Left kidney (tissue), 2 donors: Measurements from ENCODE around the gene CD177. TPM values are rescaled to one million over a fixed set of nuclear protein-coding genes. Genes with fewer than 3 reads are reported as not detected.
"Not testable (repeated sequence)": the region's sequence is repeated elsewhere in the genome, so short reads cannot be mapped to it uniquely, and the experiment has no call there.

ENCODE experiments used
- DNase-seq: peaks from one replicate; pipeline ENCODE4 v3.0.0-alpha.2; 2013
- polyA plus RNA-seq: library from polyadenylated mRNA; unstranded; fragments of 120-200 nt; gene quantifications from one replicate; pipeline ENCODE4 v1.2.1, GENCODE V29; 2013; ENCODE audit not compliant: insufficient read length

CD177 gene
- polyA plus RNA-seq, 1 donor = 0.20 TPM

DNA sequence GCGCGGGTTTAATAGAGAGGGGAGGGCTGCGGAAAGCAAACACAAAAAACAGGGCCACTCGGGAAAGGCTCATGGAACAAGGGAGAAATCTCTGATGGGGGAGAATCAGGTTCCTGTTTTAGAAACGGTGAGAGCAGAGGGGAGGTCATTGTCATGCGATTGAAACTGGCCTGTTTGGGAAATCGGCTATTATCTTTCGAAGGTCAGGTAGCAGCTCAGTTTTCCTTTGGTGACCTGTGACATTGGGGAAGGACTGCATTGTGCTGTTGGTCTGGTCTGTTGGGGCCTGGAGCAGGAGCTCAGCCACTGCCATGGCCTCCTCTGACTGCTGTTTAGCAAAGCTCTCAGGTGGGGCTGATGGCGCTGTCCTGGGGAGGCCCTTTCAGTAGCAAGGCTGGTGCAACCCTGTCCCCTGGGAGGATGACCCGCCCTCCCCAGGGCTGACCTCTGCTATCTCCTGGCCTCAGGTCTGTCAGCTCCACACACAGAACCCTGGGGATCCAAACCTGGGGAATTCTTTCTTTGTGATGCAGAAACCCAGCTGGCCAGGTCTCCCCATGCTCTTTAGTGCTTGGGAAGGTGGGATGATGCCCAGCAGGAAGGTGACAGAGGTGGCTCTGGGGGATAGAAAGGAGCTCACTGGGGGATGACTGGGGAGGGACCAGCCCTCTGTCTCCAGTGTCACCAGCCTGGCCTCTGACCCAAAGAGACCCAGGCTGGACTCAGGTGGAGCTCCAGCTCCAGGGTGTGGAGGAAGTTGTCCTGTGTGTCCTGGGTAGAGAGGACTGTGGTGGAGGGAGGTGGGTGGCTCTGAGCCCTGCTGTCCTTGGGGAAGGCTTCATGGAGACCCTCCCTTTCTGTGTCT is 21.2 kb upstream of the CD177 start:
- DNase-seq = no peak

DNA sequence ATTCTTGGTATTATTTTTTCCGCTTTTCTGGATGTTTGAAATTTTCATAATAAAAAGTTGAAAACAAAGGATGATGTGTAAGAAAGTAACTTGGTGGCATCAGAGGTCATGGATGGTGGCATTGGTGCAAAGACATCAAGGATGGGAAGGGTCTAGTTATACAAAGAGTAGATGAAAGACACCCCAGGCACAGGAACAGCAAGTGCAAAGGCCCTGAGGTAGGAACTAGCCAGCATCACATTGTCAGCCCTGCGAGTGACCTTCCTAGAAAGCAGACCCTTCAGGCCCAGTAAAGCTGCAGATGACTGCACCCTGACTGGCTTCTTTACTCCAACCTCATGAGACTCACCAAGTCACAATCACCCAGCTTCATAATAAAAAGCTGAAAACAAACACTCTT is 17.0 kb upstream of the CD177 start:
- DNase-seq = not testable (repeated sequence)

DNA sequence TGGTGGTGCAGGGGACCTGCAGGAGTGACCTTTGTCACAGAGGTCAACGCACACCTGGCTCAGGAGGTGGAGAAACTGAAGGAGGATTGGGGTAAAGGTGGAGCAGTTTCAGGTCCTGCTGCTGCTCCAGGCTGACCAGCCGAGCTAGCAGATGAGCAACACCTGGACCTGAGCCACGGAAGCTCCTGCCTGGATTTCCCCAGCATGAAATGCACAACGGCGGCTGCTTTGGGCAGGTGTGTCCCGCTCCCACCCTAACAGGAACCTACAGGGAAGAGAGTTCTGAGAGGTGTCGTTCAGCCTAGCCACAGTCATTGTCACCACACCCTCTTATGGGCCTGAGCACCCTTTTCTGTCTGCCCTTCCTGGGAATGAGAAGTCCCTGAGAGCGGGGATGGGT is 15.7 kb upstream of the CD177 start:
- no peak for DNase-seq

DNA sequence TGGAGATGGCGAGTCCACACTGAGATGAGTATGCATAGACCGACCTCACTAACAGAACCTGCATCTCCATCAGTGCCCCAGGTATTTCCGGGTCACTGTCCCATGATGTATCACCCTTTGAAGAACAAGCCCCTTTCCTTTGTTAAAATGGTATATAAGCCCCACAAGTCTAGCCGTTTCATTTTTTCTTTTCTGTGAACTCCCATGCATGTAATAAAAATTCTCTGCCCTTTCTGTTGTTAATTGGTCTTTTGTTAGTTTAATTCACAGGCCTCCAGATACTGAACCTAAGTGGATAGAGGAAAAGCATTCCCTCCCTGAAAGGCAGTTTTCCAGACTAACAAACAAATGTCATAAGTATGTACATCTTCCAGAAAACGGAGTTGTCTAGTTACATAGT is 15.0 kb upstream of the CD177 start:
- DNase-seq = no peak

DNA sequence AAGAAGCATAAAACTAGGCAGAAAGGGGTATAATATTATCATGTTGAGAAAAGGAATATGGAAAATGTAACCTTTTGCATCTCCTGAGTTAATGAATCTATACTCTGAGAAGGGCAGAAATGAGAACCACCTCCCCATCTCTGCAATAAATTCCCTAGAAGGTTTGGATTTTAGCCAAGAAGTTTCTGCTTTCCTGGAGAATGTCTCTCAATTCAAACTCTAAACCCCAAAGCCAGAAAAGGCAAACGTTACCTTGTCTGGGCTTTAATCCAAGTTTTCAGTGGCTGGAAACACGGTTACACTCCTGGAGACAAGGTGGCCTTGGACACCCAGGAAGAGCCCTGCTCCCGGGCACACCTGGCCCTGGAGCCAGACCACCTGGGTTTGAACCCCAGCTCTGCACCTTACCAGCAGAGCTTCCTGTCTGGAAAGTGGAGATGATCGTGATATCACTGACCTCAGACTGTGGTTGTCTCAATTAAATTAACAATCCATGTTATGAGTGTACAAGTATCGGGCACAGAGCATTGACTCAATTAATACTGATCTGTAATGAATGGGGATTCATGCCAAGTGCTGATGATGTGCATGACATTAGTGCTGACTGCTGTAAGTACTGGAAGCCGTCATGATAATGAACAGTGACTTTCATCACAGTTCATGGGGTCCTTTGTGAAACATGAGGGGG is 14.1 kb upstream of the CD177 start:
- not testable (repeated sequence) for DNase-seq

DNA sequence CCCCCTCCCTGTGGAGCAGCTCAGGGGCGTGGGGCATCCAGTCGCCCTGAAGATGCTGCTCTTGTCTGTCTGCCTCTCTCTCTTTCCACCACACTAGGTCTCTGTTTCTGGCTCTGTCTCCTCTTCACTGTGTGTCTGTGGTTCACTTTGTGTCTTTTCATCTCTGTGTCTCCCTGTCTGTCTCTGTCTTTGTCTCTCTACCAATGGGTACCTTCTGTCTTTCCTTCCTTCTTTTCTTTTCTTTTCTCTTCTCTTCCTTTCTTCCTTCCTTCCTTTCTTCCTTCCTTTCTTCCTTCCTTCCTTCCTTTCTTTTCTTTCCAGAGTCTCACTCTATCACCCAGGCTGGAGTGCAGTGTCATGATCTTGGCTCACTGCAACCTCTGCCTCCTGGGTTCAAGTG is 13.4 kb upstream of the CD177 start:
- DNase-seq = not testable (repeated sequence)

DNA sequence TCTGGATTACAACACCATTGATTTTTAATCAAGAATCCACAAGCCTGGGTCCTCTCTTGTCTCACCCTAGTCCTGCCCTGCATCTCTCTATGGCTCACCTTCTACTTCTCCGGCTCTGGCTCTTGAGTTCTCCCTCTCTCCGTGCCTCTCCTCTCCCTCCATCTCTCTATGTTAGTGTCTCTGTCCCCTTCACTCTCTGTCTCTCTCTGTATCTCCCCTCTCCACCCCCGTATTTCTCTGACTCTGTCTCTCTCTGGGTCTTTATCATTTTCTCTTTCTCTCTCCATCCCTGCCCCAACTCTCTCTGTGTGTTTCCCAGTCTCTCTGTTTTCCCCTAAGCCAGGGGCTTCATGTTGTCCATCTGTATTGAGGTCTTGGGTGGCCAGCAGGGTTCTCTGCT is 12.4 kb upstream of the CD177 start:
- DNase-seq = not testable (repeated sequence)

DNA sequence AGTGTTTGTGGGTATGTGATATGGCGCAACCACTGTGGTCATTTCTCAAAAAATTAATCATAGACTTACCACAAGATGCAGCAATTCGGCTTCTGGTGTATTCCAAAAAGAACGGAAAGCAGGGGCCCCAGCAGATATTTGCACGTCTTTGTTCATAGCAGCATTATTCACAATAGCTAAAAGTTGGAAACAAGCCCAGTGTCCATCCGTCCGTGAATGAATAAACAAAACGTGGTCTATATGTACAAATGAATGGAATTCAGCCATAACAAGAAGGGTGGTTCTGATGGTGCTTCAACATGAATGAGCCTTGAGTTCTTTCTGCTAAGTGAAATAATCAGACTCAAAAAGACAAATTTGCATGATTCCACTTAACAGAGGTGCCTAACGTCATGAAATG is 11.4 kb upstream of the CD177 start:
- DNase-seq = not testable (repeated sequence)

DNA sequence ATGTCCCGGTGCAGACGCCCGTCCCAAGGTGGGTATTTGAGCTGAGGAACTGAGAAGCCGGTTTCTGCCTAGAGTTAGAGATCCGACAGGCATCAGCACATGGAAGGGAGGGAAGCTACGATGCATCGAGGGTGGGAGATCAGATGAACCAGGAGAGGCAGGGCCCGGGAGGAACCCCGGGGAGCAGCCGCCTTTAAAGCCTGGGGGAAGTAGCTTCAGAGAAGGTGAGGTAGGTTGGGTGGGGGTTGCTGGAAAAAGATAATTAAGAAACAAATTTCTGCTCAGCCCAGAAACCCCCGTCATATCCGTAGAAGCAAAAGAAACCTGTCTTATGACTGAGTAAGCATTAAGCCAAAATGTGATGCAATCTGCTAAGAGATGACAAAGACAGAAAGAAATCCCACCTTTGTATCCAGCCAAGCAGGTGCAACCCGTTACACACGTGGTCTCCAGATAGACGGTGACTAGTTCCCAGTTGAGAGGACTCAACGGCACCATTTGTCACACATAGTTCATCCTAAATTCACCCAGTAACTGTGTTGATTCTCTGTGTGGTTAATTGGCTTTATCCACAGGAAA is 9.1 kb upstream of the CD177 start:
- not testable (repeated sequence) for DNase-seq

DNA sequence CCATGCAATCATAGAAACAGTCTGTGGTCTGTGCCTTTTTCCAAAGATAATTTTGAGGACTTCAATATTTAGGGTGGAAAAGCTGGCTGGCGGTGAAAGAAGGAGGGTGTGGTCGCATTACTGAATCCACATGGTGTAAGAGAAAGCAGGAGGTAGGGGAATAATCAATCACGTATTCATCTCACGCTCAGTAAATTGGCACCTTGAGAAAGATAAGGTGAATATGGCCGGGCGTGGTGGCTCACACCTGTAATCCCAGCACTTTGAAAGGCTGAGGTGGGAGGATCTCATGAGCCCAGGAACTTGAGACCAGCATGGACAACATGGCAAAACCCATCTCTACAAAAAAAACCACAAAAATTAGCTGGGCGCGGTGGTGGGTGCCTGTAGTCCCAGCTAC is 3.7 kb upstream of the CD177 start:
- not testable (repeated sequence) for DNase-seq

DNA sequence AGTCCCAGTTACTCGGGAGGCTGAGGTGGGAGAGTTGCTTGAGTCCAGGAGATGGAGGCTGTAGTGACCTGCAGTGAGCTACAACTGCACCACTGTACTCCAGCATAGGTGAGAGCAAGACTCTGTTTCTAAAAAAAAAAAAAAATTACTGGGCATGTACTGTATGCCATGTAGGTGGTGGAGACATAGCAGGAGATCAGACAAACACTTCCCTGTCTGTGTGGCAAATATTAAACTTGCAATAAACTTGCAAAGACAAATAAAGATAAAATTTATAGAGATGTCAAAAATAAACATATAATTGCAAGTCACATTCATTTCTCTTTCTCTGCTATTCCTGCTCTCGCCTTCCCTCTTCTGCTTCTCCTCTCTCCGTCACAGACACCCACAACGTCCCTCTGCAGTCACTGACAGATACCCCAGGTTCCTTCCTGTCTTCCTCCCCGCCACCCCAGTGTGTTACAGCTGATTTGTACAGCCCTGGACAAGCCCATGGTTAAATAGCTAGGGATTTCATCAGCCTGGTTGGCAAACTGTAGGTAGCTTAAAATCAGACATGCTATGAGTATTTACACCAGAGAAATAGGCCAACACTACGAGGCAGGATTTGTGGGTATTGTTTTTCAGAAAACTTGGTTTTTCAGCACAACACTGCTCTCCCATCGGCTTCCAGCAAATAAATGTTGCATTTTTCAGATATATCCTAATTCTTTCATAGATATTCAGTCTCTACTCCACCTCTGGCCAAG is 1.3 kb upstream of the CD177 start:
- no peak for DNase-seq

DNA sequence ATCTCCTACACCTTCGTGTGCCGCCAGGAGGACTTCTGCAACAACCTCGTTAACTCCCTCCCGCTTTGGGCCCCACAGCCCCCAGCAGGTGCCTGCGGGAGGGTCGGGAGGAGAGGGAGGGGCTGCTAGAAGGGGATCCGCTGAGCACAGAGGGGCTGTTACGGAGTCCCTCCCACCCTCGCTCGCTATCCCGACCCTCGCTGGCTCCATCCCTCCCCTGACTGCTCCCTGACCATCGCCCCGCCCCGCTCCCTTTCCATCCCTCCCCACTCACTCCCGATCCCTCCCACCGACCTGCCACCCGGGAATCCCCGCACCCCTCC is 780 bp downstream of the CD177 start:
- no peak for DNase-seq

DNA sequence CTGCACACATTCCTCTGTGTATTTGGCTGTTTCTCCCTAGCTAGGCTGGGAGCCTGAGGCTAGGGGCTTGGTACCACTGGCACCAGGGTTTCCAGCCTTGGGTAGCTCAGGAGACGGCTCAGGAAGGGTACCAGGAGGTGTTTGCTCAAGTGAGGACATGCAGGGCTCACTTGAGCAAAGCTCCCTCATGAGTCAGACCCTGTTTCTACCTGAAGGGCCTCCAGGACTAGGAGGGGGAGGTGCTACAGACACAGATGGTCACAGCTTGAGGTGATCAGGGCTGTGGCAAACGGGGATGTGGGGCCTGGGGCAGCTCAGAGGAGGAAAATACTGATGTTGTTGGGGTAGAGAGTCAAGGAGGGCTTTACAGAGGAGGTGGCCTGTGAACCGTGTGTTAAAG is 3.3 kb downstream of the CD177 start:
- DNase-seq = not testable (repeated sequence)

DNA sequence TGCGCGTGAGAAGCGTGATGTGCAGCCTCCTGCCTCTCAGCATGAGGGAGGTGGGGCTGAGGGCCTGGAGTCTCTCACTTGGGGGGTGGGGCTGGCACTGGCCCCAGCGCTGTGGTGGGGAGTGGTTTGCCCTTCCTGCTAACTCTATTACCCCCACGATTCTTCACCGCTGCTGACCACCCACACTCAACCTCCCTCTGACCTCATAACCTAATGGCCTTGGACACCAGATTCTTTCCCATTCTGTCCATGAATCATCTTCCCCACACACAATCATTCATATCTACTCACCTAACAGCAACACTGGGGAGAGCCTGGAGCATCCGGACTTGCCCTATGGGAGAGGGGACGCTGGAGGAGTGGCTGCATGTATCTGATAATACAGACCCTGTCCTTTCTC is 8.7 kb downstream of the CD177 start:
- DNase-seq = no peak

DNA sequence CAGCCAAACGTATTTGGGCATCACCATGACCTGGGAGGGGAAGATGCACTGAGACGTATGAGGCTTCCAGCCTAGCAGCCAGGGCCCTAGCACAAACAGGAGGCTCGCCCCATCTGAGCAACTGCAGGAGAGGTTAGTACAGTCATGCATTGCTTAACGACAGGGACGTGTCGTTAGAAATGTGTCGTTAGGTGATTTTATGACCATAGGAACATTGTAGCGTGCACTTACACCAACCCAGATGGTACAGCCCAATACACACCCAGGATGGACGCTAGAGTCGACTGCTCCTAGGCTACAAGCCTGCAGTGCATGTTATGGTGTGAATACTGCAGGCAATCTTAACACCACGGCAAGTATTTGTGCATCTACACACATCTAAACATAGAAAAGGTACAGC is 9.3 kb downstream of the CD177 start:
- DNase-seq = no peak

DNA sequence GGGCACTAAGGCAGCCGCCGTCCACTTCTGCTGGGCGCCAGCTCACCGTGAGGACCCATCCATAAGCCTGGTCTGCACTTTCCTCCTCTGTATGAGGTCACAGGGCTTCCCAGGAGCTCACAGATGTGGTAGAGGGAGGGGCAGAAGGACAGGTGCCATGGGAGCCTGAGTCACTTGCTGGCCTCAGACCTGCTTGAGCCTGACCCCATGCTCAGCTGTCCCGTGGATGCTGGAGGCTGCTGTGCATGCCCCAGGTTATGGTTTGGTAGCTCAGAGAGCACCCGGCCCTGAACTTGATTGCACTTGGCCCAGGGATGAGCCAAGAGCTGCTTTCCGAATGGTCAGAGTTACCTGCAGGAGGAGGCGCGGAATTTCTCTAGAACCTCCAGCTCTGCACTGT is 12.2 kb downstream of the CD177 start:
- not testable (repeated sequence) for DNase-seq

DNA sequence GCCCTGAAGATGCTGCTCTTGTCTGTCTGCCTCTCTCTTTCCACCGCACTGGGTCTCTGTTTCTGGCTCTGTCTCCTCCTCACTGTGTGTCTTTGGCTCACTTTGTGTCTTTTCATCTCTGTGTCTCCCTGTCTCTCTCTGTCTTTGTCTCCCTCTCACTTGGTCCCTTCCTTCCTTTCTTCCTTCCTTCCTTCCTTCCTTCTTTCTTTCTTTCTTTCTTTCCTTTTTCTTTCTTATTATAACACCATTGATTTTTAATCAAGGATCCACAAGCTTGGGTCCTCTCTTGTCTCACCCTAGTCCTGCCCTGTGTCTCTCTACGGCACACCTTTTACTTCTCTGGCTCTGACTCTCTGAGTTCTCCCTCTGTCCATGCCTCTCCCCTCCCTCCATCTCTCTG is 14.3 kb downstream of the CD177 start:
- DNase-seq = no peak

DNA sequence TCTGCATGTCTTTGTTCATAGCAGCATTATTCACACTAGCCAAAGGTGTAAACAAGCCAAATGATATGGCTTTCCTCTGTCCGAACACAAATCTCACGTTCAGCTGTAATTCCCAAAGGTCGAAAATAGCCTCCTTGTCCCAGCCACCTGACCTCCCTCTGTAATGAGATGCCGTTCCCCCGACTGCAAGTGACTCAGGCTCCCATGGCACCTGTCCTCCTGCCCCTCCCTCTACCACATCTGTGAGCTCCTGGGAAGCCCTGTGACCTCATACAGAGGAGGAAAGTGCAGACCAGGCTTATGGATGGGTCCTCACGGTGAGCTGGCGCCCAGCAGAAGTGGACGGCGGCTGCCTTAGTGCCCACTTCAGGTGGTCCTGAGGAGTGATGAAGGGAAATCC is 15.4 kb downstream of the CD177 start:
- not testable (repeated sequence) for DNase-seq

DNA sequence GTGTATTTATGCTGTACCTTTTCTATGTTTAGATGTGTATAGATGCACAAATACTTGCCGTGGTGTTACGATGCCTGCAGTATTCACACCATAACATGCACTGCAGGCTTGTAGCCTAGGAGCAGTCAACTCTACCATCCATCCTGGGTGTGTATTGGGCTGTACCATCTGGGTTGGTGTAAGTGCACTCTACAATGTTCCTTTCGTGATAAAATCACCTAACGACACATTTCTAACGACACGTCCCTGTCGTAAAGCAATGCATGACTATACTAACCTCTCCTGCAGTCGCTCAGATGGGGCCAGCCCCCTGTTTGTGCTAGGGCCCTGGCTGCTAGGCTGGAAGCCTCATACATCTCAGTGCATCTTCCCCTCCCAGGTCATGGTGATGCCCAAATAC is 18.4 kb downstream of the CD177 start:
- DNase-seq = no peak

DNA sequence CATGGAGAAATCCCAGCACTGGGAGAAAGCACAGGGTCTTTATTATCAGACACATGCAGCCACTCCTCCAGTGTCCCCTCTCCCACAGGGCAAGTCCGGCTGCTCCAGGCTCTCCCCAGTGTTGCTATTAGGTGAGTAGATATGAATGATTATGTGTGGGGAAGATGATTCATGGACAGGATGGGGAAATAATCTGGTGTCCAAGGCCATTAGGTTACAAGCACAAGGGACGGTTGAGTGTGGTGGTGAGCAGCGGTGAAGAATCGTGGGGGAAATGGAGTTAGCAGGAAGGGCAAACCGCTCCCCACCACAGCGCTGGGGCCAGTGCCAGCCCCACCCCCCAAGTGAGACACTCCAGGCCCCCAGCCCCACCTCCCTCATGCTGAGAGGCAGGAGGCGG is 19.0 kb downstream of the CD177 start:
- no peak for DNase-seq

DNA sequence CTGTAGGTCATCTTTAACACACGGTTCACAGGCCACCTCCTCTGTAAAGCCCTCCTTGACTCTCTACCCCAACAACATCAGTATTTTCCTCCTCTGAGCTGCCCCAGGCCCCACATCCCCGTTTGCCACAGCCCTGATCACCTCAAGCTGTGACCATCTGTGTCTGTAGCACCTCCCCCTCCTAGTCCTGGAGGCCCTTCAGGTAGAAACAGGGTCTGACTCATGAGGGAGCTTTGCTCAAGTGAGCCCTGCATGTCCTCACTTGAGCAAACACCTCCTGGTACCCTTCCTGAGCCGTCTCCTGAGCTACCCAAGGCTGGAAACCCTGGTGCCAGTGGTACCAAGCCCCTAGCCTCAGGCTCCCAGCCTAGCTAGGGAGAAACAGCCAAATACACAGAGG is 24.1 kb downstream of the CD177 start:
- not testable (repeated sequence) for DNase-seq

DNA sequence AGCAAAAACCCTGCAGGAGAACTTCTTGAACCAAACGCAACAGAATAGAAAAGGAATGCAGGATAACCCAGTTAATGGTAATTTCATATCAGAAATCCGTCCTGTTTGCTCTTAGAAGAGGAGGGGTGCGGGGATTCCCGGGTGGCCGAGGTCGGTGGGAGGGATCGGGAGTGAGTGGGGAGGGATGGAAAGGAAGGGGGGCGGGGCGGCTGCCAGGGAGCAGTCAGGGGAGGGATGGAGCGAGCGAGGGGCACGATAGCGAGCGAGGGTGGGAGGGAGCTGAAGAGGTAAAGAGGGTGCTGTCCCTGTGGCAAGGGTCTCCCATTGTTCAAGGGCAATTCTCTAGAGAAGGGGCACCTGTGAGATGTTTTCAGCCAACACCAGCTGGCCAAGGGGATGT is 26.5 kb downstream of the CD177 start:
- no peak for DNase-seq
